Spleen (tissue), 11 donors: Measurements from ENCODE around the gene MID1. TPM values are rescaled to one million over a fixed set of nuclear protein-coding genes. Genes with fewer than 3 reads are reported as not detected.

Experiments
- DNase-seq: peaks from one replicate; pipeline ENCODE4 v3.0.0-alpha.2; 2020
- H3K27ac ChIP-seq, 8 donors: fragments of 200-600 bp; sonication (generic) in 7 of 8; 1 replicate in 4 of 8; 2 replicates in 4 of 8; pipeline versions ENCODE4 v1.5.0 to v1.8.0; 2016 to 2021; ENCODE audit warnings: inconsistent platforms in 4 of 8, mild to moderate bottlenecking in 4 of 8, moderate library complexity in 1 of 8
- H3K27me3 ChIP-seq, 7 donors: fragments of 200-600 bp; sonication (generic) in 6 of 7; replicated peaks in 1 of 7; 1 replicate in 4 of 7; 2 replicates in 3 of 7; pipeline versions ENCODE4 v1.5.0 to v1.8.0; 2016 to 2021; ENCODE audit warnings: inconsistent platforms in 3 of 7, mild to moderate bottlenecking in 1 of 7
- H3K36me3 ChIP-seq, 6 donors: fragments of 200-600 bp; sonication (generic) in 5 of 6; 1 replicate in 4 of 6; 2 replicates in 2 of 6; pipeline versions ENCODE4 v1.5.0 to v1.8.0; 2016 to 2021; ENCODE audit warnings: inconsistent platforms in 2 of 6
- H3K4me1 ChIP-seq, 6 donors: fragments of 200-600 bp; sonication (generic) in 5 of 6; 1 replicate in 3 of 6; 2 replicates in 3 of 6; pipeline versions ENCODE4 v1.5.0 to v1.8.0; 2016 to 2021; ENCODE audit warnings: inconsistent platforms in 3 of 6
- H3K4me3 ChIP-seq, 8 donors: fragments of 200-600 bp; sonication (generic) in 7 of 8; 1 replicate in 4 of 8; 2 replicates in 4 of 8; pipeline versions ENCODE4 v1.5.0 to v1.8.0; 2016 to 2021; ENCODE audit warnings: inconsistent platforms in 4 of 8, mild to moderate bottlenecking in 4 of 8, moderate library complexity in 2 of 8
- H3K9me3 ChIP-seq, 8 donors: fragments of 200-600 bp; sonication (generic) in 7 of 8; 1 replicate in 4 of 8; 2 replicates in 4 of 8; pipeline versions ENCODE4 v1.5.0 to v1.8.0; 2016 to 2021; ENCODE audit warnings: inconsistent platforms in 4 of 8
- POLR2A ChIP-seq, 3 donors: fragments of 450-650 bp; IDR thresholded peaks; one replicate each; pipeline ENCODE4 v1.5.1; 2017; ENCODE audit warnings: antibody characterized with exemption in 3 of 3, mild to moderate bottlenecking in 1 of 3
- POLR2AphosphoS5 ChIP-seq, 3 donors: sonication (generic); formaldehyde crosslinking; IDR thresholded peaks; one replicate each; pipeline ENCODE4 v1.5.1; 2017; ENCODE audit warnings: antibody characterized with exemption in 3 of 3
- WGBS, 5 donors: extraction: QIAGEN DNeasy Blood & Tissue Kit in 3 of 5; methylation state at CpG; one replicate each; pipeline versions ENCODE4 v1.1.5 to v1.1.7; 2013 to 2018; 5-methylcytosine and 5-hydroxymethylcytosine counted together
- intact Hi-C: fragments of 100-400 bp; cut with DNase I; formaldehyde crosslinking; loops from one replicate; pipeline ENCODE4 v1.15.0; 2023; ENCODE audit warnings: low total_unique reads
- polyA plus RNA-seq, 3 donors: library from polyadenylated mRNA; stranded (reverse); fragments of 200-250 nt; gene quantifications; one replicate each; pipeline ENCODE4 v1.2.1, GENCODE V29; 2013
- total RNA-seq, 7 donors: library from RNA; depleted of rRNA in 3 of 7; stranded (reverse); fragments of >200 nt in 3 of 7; fragmentation: NEBNext Ultra II Directional in 4 of 7; extraction: Animal tissue kit (Norgen Biotek cat#: 25700) in 4 of 7; gene quantifications; one replicate each; pipeline versions ENCODE4 v1.1.0 to v1.2.1, GENCODE V29; 2016 to 2021
- TF ChIP-seq, protein P1 (sequence below), 11 experiments: fragments of 200-600 bp in 7 of 11; fragments of 450-650 bp in 4 of 11; sonication (generic) in 4 of 11; IDR thresholded peaks in 8 of 11; conservative IDR thresholded peaks in 3 of 11; 1 replicate in 7 of 11; 2 replicates in 4 of 11; pipeline versions ENCODE4 v1.4.0 to v1.8.0; 2016 to 2021; ENCODE audit warnings: antibody characterized with exemption in 11 of 11, inconsistent platforms in 4 of 11, mild to moderate bottlenecking in 1 of 11
- donor health status: healthy with polysubstance abuse.
- donor health status: DM: no; HTN: no; CAD: no; lungs with moderate emphysema.
- donor health status: DM: no; HTN: no; CAD: no.
- donor health status: Bipolar disorder and iron deficiency.
- donor health status: healthy.
- donor health status: DM: no; HTN: no; CAD: no.
- donor health status: DM: yes; HTN: yes; CAD: no.

MID1 gene
- total and polyA plus RNA-seq, 10 donors: 0.24 to 4.4 (median 2.7) TPM

DNA sequence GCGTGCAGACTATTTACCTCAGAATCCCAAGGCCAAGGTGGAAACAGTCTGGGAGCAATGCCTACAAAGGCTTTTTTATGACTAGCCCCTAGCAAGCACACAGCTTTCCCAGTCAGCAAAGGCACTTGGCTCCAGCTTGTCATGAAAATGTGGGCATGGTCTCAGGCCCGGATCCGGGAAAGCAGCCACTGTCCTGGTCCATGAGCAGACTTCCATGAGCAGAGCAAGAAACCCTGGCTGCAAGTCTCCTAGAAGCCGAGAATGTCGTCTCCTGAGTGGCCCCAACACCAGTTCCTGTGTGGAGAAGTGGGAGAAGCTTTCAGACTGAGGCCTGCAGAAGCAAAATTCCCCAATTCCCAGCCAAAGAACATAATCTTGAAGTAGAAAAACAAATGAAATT, 190.5 kb downstream of the MID1 start:
- 62 to 88% (median 83%) methylated on average over 1 to 5 of the region's 5 CpGs for WGBS, 5 donors
- no peak for DNase-seq
- TF ChIP-seq, protein P1, sequence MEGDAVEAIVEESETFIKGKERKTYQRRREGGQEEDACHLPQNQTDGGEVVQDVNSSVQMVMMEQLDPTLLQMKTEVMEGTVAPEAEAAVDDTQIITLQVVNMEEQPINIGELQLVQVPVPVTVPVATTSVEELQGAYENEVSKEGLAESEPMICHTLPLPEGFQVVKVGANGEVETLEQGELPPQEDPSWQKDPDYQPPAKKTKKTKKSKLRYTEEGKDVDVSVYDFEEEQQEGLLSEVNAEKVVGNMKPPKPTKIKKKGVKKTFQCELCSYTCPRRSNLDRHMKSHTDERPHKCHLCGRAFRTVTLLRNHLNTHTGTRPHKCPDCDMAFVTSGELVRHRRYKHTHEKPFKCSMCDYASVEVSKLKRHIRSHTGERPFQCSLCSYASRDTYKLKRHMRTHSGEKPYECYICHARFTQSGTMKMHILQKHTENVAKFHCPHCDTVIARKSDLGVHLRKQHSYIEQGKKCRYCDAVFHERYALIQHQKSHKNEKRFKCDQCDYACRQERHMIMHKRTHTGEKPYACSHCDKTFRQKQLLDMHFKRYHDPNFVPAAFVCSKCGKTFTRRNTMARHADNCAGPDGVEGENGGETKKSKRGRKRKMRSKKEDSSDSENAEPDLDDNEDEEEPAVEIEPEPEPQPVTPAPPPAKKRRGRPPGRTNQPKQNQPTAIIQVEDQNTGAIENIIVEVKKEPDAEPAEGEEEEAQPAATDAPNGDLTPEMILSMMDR (IDR thresholded peaks at IDR 0.05 in 8 of 11, conservative IDR thresholded peaks at IDR 0.05 in 3 of 11): no peak
- TF ChIP-seq POLR2A (IDR thresholded peaks at IDR 0.05): no peak
- no peak for TF ChIP-seq POLR2AphosphoS5 (IDR thresholded peaks at IDR 0.05)
- H3K27ac ChIP-seq: no peak overlapping the region
- intact Hi-C loops: no loop called here
- H3K36me3 ChIP-seq: no peaks in the 10 kb centered on the region
- peaks cover 0 to 3% (median 0%) of the 10 kb centered on the region in 8 donors for H3K9me3 ChIP-seq
- H3K4me1 ChIP-seq: no peaks in the 10 kb centered on the region
- H3K4me3 ChIP-seq: no peak overlapping the region
- H3K27me3 ChIP-seq: no peaks in the 10 kb centered on the region

DNA sequence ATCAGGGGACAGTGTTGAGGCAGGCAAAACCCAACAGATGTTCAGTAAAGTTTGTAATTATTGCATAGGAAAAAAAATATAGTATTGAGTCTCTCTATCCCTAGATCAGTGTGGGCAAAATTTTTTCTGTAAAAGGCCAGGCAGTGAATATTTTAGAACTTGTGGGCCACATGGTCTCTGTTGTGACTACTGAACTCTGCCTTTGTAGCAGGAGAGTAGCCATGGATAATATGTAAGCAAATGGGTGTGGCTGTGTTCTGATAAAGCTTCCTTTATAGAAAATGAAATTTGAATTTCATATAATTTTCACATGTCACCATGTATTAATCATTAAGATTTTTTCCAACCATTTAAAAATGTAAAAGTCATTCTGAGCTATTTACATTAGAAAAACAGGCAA, 193.1 kb downstream of the MID1 start:
- intact Hi-C loops: no loop called here
- no peak for TF ChIP-seq POLR2AphosphoS5 (IDR thresholded peaks at IDR 0.05)
- no peak for TF ChIP-seq POLR2A (IDR thresholded peaks at IDR 0.05)
- Histone ChIP-seq H3K4me1 (no peaks in the 10 kb centered on the region), H3K27me3 (no peaks in the 10 kb centered on the region), H3K9me3 (peaks cover 0 to 7% (median 0%) of the 10 kb centered on the region in 8 donors), H3K27ac (no peak overlapping the region), H3K36me3 (no peaks in the 10 kb centered on the region), H3K4me3 (no peak overlapping the region)
- no peak for DNase-seq

- H3K27me3 ChIP-seq: no peaks in the 10 kb centered on the region
- no peak for DNase-seq
- H3K9me3 ChIP-seq: peaks cover 0 to 7% (median 0%) of the 10 kb centered on the region in 8 donors
- H3K4me3 ChIP-seq: no peak overlapping the region
- TF ChIP-seq POLR2AphosphoS5 (IDR thresholded peaks at IDR 0.05): no peak
- TF ChIP-seq, protein P1 (IDR thresholded peaks at IDR 0.05 in 8 of 11, conservative IDR thresholded peaks at IDR 0.05 in 3 of 11): no peak
- TF ChIP-seq POLR2A (IDR thresholded peaks at IDR 0.05): no peak
- H3K27ac ChIP-seq: no peak overlapping the region
- WGBS, 5 donors: 67 to 97% (median 89%) methylated on average over 4 of the region's 4 CpGs
- H3K4me1 ChIP-seq: no peaks in the 10 kb centered on the region
- intact Hi-C loops: no loop called here
- H3K36me3 ChIP-seq: no peaks in the 10 kb centered on the region
Measured at GRCh38 chrX:10423716-10424115, 196.7 kb downstream of the MID1 start.

GRCh38 chrX:10420134-10420533, 200.3 kb downstream of the MID1 start:
- Histone ChIP-seq H3K4me3 (no peak overlapping the region), H3K27me3 (no peaks in the 10 kb centered on the region), H3K36me3 (no peaks in the 10 kb centered on the region), H3K27ac (no peak overlapping the region), H3K9me3 (peaks cover 0 to 7% (median 0%) of the 10 kb centered on the region in 8 donors), H3K4me1 (no peaks in the 10 kb centered on the region)
- 49 to 78% (median 68%) methylated on average over 4 to 6 of the region's 6 CpGs for WGBS, 5 donors
- no peak for DNase-seq
- no peak for TF ChIP-seq POLR2A (IDR thresholded peaks at IDR 0.05)
- TF ChIP-seq, protein P1 (IDR thresholded peaks at IDR 0.05 in 8 of 11, conservative IDR thresholded peaks at IDR 0.05 in 3 of 11): no peak
- no peak for TF ChIP-seq POLR2AphosphoS5 (IDR thresholded peaks at IDR 0.05)
- intact Hi-C loops: no loop called here

- Histone ChIP-seq H3K4me1 (no peaks in the 10 kb centered on the region), H3K9me3 (no peaks in the 10 kb centered on the region), H3K27ac (no peak overlapping the region), H3K27me3 (no peaks in the 10 kb centered on the region), H3K4me3 (no peak overlapping the region), H3K36me3 (no peaks in the 10 kb centered on the region)
- no peak for DNase-seq
- intact Hi-C loops: no loop called here
- WGBS, 5 donors: 76 to 92% (median 82%) methylated on average over 4 of the region's 4 CpGs
- no peak for TF ChIP-seq POLR2AphosphoS5 (IDR thresholded peaks at IDR 0.05)
- TF ChIP-seq POLR2A (IDR thresholded peaks at IDR 0.05): no peak
- TF ChIP-seq, protein P1 (IDR thresholded peaks at IDR 0.05 in 8 of 11, conservative IDR thresholded peaks at IDR 0.05 in 3 of 11): no peak
Measured at GRCh38 chrX:10416424-10416823, 204.0 kb downstream of the MID1 start.
